Naive B cell (primary cell): ENCODE data around the gene OSBPL9. TPM values are rescaled to one million over a fixed set of nuclear protein-coding genes. Genes with fewer than 3 reads are reported as not detected.
A peak's percentile ranks its signal among the peaks of the same experiment; 100 is the strongest.

Experiments used
- ATAC-seq, 2 donors: fragments of 150-1000 bp; cut with Tn5 transposase; 2 replicates each; pipeline ENCODE4 v1.10.0; 2021; ENCODE audit warnings: low read depth in 2 of 2, mild to moderate bottlenecking in 2 of 2, moderate library complexity in 2 of 2
- DNase-seq: peaks from one replicate; pipeline ENCODE4 v3.0.0; 2022
- H3K27ac Mint-ChIP-seq, 6 donors: one replicate each; pipeline ENCODE4 v1.8.0; 2020 to 2022; ENCODE audit warnings: mild to moderate bottlenecking in 6 of 6, mixed read lengths in 6 of 6, moderate library complexity in 5 of 6, inconsistent platforms in 2 of 6
- H3K27me3 Mint-ChIP-seq, 3 donors: one replicate each; pipeline ENCODE4 v1.8.0; 2021 to 2022; ENCODE audit warnings: mixed read lengths in 3 of 3, mild to moderate bottlenecking in 1 of 3
- H3K36me3 Mint-ChIP-seq, 2 donors: one replicate each; pipeline ENCODE4 v1.8.0; 2020 to 2022; ENCODE audit warnings: mixed read lengths in 2 of 2, inconsistent platforms in 1 of 2, mild to moderate bottlenecking in 1 of 2
- H3K4me1 Mint-ChIP-seq, 3 donors: one replicate each; pipeline ENCODE4 v1.8.0; 2020 to 2022; ENCODE audit warnings: mixed read lengths in 3 of 3, inconsistent platforms in 1 of 3, mild to moderate bottlenecking in 1 of 3, moderate library complexity in 1 of 3
- H3K4me3 Mint-ChIP-seq, 8 donors: one replicate each; pipeline ENCODE4 v1.8.0; 2020 to 2022; ENCODE audit warnings: mild to moderate bottlenecking in 8 of 8, mixed read lengths in 8 of 8, moderate library complexity in 8 of 8, inconsistent platforms in 2 of 8
- H3K9me3 Mint-ChIP-seq, 7 donors: one replicate each; pipeline ENCODE4 v1.8.0; 2020 to 2022; ENCODE audit warnings: mixed read lengths in 7 of 7, mild to moderate bottlenecking in 5 of 7, inconsistent platforms in 2 of 7, moderate library complexity in 1 of 7
- polyA plus RNA-seq, 6 donors: library from polyadenylated mRNA; unstranded; fragments of 300-500 nt; fragmentation: Illumina TruSeq; gene quantifications; one replicate each; pipeline ENCODE4 v1.2.3, GENCODE V29; 2021; ENCODE audit warnings: low read depth in 6 of 6

The OSBPL9 gene
- polyA plus RNA-seq, 6 donors from 2014 or later, result 46.7 to 77.8 (median 52.9) TPM

- Mint-ChIP-seq H3K4me3 (peak overlapping the region in 4 of 8 donors; percentile 30 to 99 (median 98)), H3K9me3 (no peaks in the 10 kb centered on the region), H3K27ac (peak overlapping the region in 1 of 6 donors; percentile 98), H3K36me3 (no peaks in the 10 kb centered on the region), H3K4me1 (peaks cover 36 to 49% (median 48%) of the 10 kb centered on the region in 3 donors), H3K27me3 (no peaks in the 10 kb centered on the region)
- ATAC-seq (no peak), DNase-seq (no peak)
Measured at GRCh38 chr1:51618715-51619114, 1.8 kb downstream of the OSBPL9 start.

- H3K27ac Mint-ChIP-seq, result peak overlapping the region in 1 of 6 donors; percentile 59
- no peak for ATAC-seq
- H3K4me1 Mint-ChIP-seq, result peaks cover 42 to 49% (median 47%) of the 10 kb centered on the region in 3 donors
- H3K4me3 Mint-ChIP-seq, result peak overlapping the region in 1 of 8 donors; percentile 5
- H3K27me3 Mint-ChIP-seq, result no peaks in the 10 kb centered on the region
- H3K36me3 Mint-ChIP-seq, result no peaks in the 10 kb centered on the region
- H3K9me3 Mint-ChIP-seq, result no peaks in the 10 kb centered on the region
- no peak for DNase-seq
Measured at GRCh38 chr1:51620470-51620869, 3.6 kb downstream of the OSBPL9 start.

- no peak overlapping the region for H3K27ac Mint-ChIP-seq
- H3K9me3 Mint-ChIP-seq, result no peaks in the 10 kb centered on the region
- no peaks in the 10 kb centered on the region for H3K36me3 Mint-ChIP-seq
- H3K4me3 Mint-ChIP-seq, result peak overlapping the region in 1 of 8 donors; percentile 22
- DNase-seq (no peak), ATAC-seq (no peak)
- peaks cover 43 to 47% (median 44%) of the 10 kb centered on the region in 3 donors for H3K4me1 Mint-ChIP-seq
- H3K27me3 Mint-ChIP-seq, result no peaks in the 10 kb centered on the region
Measured at GRCh38 chr1:51621161-51621560, 4.3 kb downstream of the OSBPL9 start.

GRCh38 chr1:51621841-51622454, 5.1 kb downstream of the OSBPL9 start:
- Mint-ChIP-seq H3K36me3 (no peaks in the 10 kb centered on the region), H3K4me1 (peaks cover 38 to 42% (median 41%) of the 10 kb centered on the region in 3 donors), H3K27ac (peak overlapping the region in 1 of 6 donors; percentile 37), H3K9me3 (no peaks in the 10 kb centered on the region), H3K27me3 (no peaks in the 10 kb centered on the region), H3K4me3 (peak overlapping the region in 1 of 8 donors; percentile 22)
- no peak for ATAC-seq
- no peak for DNase-seq

- peaks cover 32 to 39% (median 39%) of the 10 kb centered on the region in 3 donors for H3K4me1 Mint-ChIP-seq
- ATAC-seq (no peak), DNase-seq (no peak)
Measured at GRCh38 chr1:51622455-51622913, 5.6 kb downstream of the OSBPL9 start.

GRCh38 chr1:51623025-51623424, 6.1 kb downstream of the OSBPL9 start:
- Mint-ChIP-seq H3K4me1 (peaks cover 27 to 38% (median 38%) of the 10 kb centered on the region in 3 donors), H3K27ac (peak overlapping the region in 2 of 6 donors; percentile 3 to 90), H3K4me3 (no peak overlapping the region), H3K27me3 (no peaks in the 10 kb centered on the region), H3K9me3 (no peaks in the 10 kb centered on the region), H3K36me3 (no peaks in the 10 kb centered on the region)
- ATAC-seq (no peak), DNase-seq (no peak)

More at GRCh38 chr1:51622455-51622913, 5.6 kb downstream of the OSBPL9 start:
- no peak overlapping the region for H3K27ac Mint-ChIP-seq
- H3K4me3 Mint-ChIP-seq, result peak overlapping the region in 1 of 8 donors; percentile 22
- H3K27me3 Mint-ChIP-seq, result no peaks in the 10 kb centered on the region
- no peaks in the 10 kb centered on the region for H3K9me3 Mint-ChIP-seq
- H3K36me3 Mint-ChIP-seq, result no peaks in the 10 kb centered on the region

- H3K27me3 Mint-ChIP-seq, result no peaks in the 10 kb centered on the region
- H3K9me3 Mint-ChIP-seq, result no peaks in the 10 kb centered on the region
- DNase-seq (no peak), ATAC-seq (no peak)
- no peak overlapping the region for H3K4me3 Mint-ChIP-seq
- H3K36me3 Mint-ChIP-seq, result no peaks in the 10 kb centered on the region
- peak overlapping the region in 1 of 6 donors; percentile 3 for H3K27ac Mint-ChIP-seq
- peaks cover 23 to 35% (median 34%) of the 10 kb centered on the region in 3 donors for H3K4me1 Mint-ChIP-seq
Measured at GRCh38 chr1:51623450-51623849, 6.6 kb downstream of the OSBPL9 start.

GRCh38 chr1:51624855-51625254, 8.0 kb downstream of the OSBPL9 start:
- H3K27ac Mint-ChIP-seq, result no peak overlapping the region
- H3K4me3 Mint-ChIP-seq, result no peak overlapping the region
- peaks cover 0 to 7% of the 10 kb centered on the region in 2 donors for H3K36me3 Mint-ChIP-seq
- ATAC-seq (no peak), DNase-seq (no peak)
- peaks cover 31 to 42% (median 37%) of the 10 kb centered on the region in 3 donors for H3K4me1 Mint-ChIP-seq
- no peaks in the 10 kb centered on the region for H3K27me3 Mint-ChIP-seq
- no peaks in the 10 kb centered on the region for H3K9me3 Mint-ChIP-seq

GRCh38 chr1:51627672-51628071, 10.8 kb downstream of the OSBPL9 start:
- peak overlapping the region in 3 of 6 donors; percentile 4 to 67 (median 67) for H3K27ac Mint-ChIP-seq
- DNase-seq (no peak), ATAC-seq (peak in 1 of 2 donors; percentile 52)
- H3K27me3 Mint-ChIP-seq, result no peaks in the 10 kb centered on the region
- H3K9me3 Mint-ChIP-seq, result no peaks in the 10 kb centered on the region
- H3K4me1 Mint-ChIP-seq, result peaks cover 25 to 31% (median 26%) of the 10 kb centered on the region in 3 donors
- H3K4me3 Mint-ChIP-seq, result no peak overlapping the region
- peaks cover 0 to 7% of the 10 kb centered on the region in 2 donors for H3K36me3 Mint-ChIP-seq

- ATAC-seq (no peak), DNase-seq (no peak)
- Mint-ChIP-seq H3K27me3 (no peaks in the 10 kb centered on the region), H3K9me3 (no peaks in the 10 kb centered on the region), H3K4me1 (peaks cover 18 to 25% (median 21%) of the 10 kb centered on the region in 3 donors), H3K27ac (peak overlapping the region in 2 of 6 donors; percentile 2 to 4), H3K4me3 (peak overlapping the region in 1 of 8 donors; percentile 0), H3K36me3 (peaks cover 0 to 7% of the 10 kb centered on the region in 2 donors)
Measured at GRCh38 chr1:51628715-51629590, 12.1 kb downstream of the OSBPL9 start.

GRCh38 chr1:51629918-51630317, 13.0 kb downstream of the OSBPL9 start:
- Mint-ChIP-seq H3K9me3 (no peaks in the 10 kb centered on the region), H3K27ac (no peak overlapping the region), H3K27me3 (no peaks in the 10 kb centered on the region), H3K4me1 (peaks cover 28 to 31% (median 31%) of the 10 kb centered on the region in 3 donors), H3K36me3 (peaks cover 0 to 16% of the 10 kb centered on the region in 2 donors), H3K4me3 (no peak overlapping the region)
- ATAC-seq (no peak), DNase-seq (no peak)

- Mint-ChIP-seq H3K27ac (no peak overlapping the region), H3K4me3 (no peak overlapping the region), H3K27me3 (no peaks in the 10 kb centered on the region), H3K4me1 (peaks cover 28 to 33% (median 29%) of the 10 kb centered on the region in 3 donors), H3K9me3 (no peaks in the 10 kb centered on the region), H3K36me3 (peaks cover 0 to 16% of the 10 kb centered on the region in 2 donors)
- DNase-seq (no peak), ATAC-seq (no peak)
Measured at GRCh38 chr1:51630393-51630792, 13.5 kb downstream of the OSBPL9 start.

GRCh38 chr1:51630922-51631321, 14.0 kb downstream of the OSBPL9 start:
- ATAC-seq (no peak), DNase-seq (no peak)
- Mint-ChIP-seq H3K36me3 (peaks cover 0 to 16% of the 10 kb centered on the region in 2 donors), H3K4me1 (peaks cover 27 to 37% (median 29%) of the 10 kb centered on the region in 3 donors), H3K4me3 (no peak overlapping the region), H3K27me3 (no peaks in the 10 kb centered on the region), H3K9me3 (no peaks in the 10 kb centered on the region), H3K27ac (peak overlapping the region in 1 of 6 donors; percentile 31)
